NT2/D1 (cell line): Measurements from ENCODE around the gene COG4.

Experiments
- DNase-seq: peaks from one replicate; pipeline ENCODE4 v3.0.0-alpha.2; 2011; ENCODE audit warnings: low read depth, low spot score
- H3K27me3 ChIP-seq: 2 replicates; pipeline ENCODE4 v1.6.0; 2011; ENCODE audit warnings: mild to moderate bottlenecking; ENCODE audit not compliant: insufficient read length, insufficient read depth
- H3K36me3 ChIP-seq: 2 replicates; pipeline ENCODE4 v1.6.1; 2011; ENCODE audit warnings: mild to moderate bottlenecking, low read length, mixed read lengths; ENCODE audit not compliant: insufficient read depth, insufficient read length
- H3K4me1 ChIP-seq: 2 replicates; pipeline ENCODE4 v1.5.1; 2011; ENCODE audit not compliant: insufficient read depth, insufficient read length
- H3K4me3 ChIP-seq: 2 replicates; pipeline ENCODE4 v1.5.1; 2011; ENCODE audit warnings: low read depth; ENCODE audit not compliant: insufficient read length
- H3K9ac ChIP-seq: 2 replicates; pipeline ENCODE4 v1.6.0; 2011; ENCODE audit warnings: low read depth; ENCODE audit not compliant: insufficient read length
- H3K9me3 ChIP-seq: 2 replicates; pipeline ENCODE4 v1.5.1; 2011; ENCODE audit warnings: mild to moderate bottlenecking, low read length; ENCODE audit not compliant: insufficient read depth
- SUZ12 ChIP-seq: IDR thresholded peaks from 2 replicates; pipeline ENCODE4 v1.6.1; 2011; ENCODE audit not compliant: insufficient read length, insufficient read depth; ENCODE audit errors: extremely low read depth
- YY1 ChIP-seq: IDR thresholded peaks from 2 replicates; pipeline ENCODE4 v1.6.1; 2011; ENCODE audit not compliant: insufficient read length, insufficient read depth
- ZNF274 ChIP-seq: IDR thresholded peaks from 2 replicates; pipeline ENCODE4 v1.6.1; 2011; ENCODE audit warnings: mild to moderate bottlenecking, low read depth, low read length

COG4 gene

GRCh38 chr16:70440009-70440692, 83.2 kb downstream of the COG4 start:
- H3K4me3 ChIP-seq, result no peak overlapping the region
- no peak for DNase-seq
- H3K9me3 ChIP-seq, result no peaks in the 10 kb centered on the region
- H3K36me3 ChIP-seq, result peaks cover under 1% of the 10 kb centered on the region
- TF ChIP-seq ZNF274 (no peak), SUZ12 (no peak), YY1 (no peak)
- no peaks in the 10 kb centered on the region for H3K27me3 ChIP-seq
- H3K4me1 ChIP-seq, result no peaks in the 10 kb centered on the region
- H3K9ac ChIP-seq, result peak overlapping the region; percentile 94

- TF ChIP-seq SUZ12, result no peak
- no peak for TF ChIP-seq ZNF274
- H3K4me3 ChIP-seq, result peak within 1 kb of the TSS; percentile 90
- peak within 1 kb of the TSS; percentile 99 for H3K9ac ChIP-seq
- no peaks in the 10 kb centered on the region for H3K27me3 ChIP-seq
- H3K9me3 ChIP-seq, result no peaks in the 10 kb centered on the region
- DNase-seq, result peak; percentile 95
- peaks cover 8% of the 10 kb centered on the region for H3K4me1 ChIP-seq
- H3K36me3 ChIP-seq, result peaks cover 10% of the 10 kb centered on the region
These were observed 84.1 kb downstream of the COG4 start, which contains the start of gene ST3GAL2 for GRCh38 chr16:70438969-70439862. Gene ST3GAL2 (minus strand): TSS chr16:70439100. CDS start chr16:70398530, 40,570 bp downstream.

- Histone ChIP-seq H3K27me3 (no peaks in the 10 kb centered on the region), H3K4me3 (peak overlapping the region; percentile 55), H3K36me3 (peaks cover 15% of the 10 kb centered on the region), H3K4me1 (peaks cover 13% of the 10 kb centered on the region), H3K9ac (peak overlapping the region; percentile 99), H3K9me3 (no peaks in the 10 kb centered on the region)
- no peak for DNase-seq
- no peak for TF ChIP-seq SUZ12
- no peak for TF ChIP-seq YY1
- TF ChIP-seq ZNF274, result no peak
These were observed 84.8 kb downstream of the COG4 start for GRCh38 chr16:70438585-70438968.

GRCh38 chr16:70437582-70438557, 85.5 kb downstream of the COG4 start:
- no peak for TF ChIP-seq YY1
- Histone ChIP-seq H3K9ac (peak overlapping the region; percentile 99), H3K27me3 (no peaks in the 10 kb centered on the region), H3K9me3 (no peaks in the 10 kb centered on the region), H3K4me1 (peaks cover 18% of the 10 kb centered on the region), H3K4me3 (peak overlapping the region; percentile 55), H3K36me3 (peaks cover 18% of the 10 kb centered on the region)
- no peak for DNase-seq

- TF ChIP-seq YY1 (peak; percentile 9), SUZ12 (no peak)
- H3K4me1 ChIP-seq, result peaks cover 23% of the 10 kb centered on the region
These were observed 86.3 kb downstream of the COG4 start for GRCh38 chr16:70437017-70437581.

GRCh38 chr16:70434484-70435260, 88.7 kb downstream of the COG4 start:
- Histone ChIP-seq H3K27me3 (no peaks in the 10 kb centered on the region), H3K9me3 (no peaks in the 10 kb centered on the region), H3K9ac (peak overlapping the region; percentile 3), H3K36me3 (peaks cover 27% of the 10 kb centered on the region), H3K4me3 (no peak overlapping the region), H3K4me1 (peaks cover 35% of the 10 kb centered on the region)
- DNase-seq, result no peak
- TF ChIP-seq SUZ12, result no peak
- TF ChIP-seq YY1, result no peak
- TF ChIP-seq ZNF274, result no peak

More at GRCh38 chr16:70437017-70437581, 86.3 kb downstream of the COG4 start:
- no peaks in the 10 kb centered on the region for H3K27me3 ChIP-seq
- peak overlapping the region; percentile 99 for H3K9ac ChIP-seq
- peaks cover 18% of the 10 kb centered on the region for H3K36me3 ChIP-seq
- no peaks in the 10 kb centered on the region for H3K9me3 ChIP-seq
- peak; percentile 91 for DNase-seq
- peak overlapping the region; percentile 55 for H3K4me3 ChIP-seq
